AML-193 (cell line): ENCODE measurements around the gene CFAP410.

ENCODE experiments used
- DNase-seq, 2 experiments: peaks; one replicate each; lab custom pipeline; 2025; lab: John Stamatoyannopoulos, UW

CFAP410 gene

GRCh38 chr21:44298301-44298700 is 40.9 kb downstream of the CFAP410 start:
- DNase-seq, result no peak

- DNase-seq, result peak; percentile 75 to 78
Measured at GRCh38 chr21:44297525-44298290, 41.5 kb downstream of the CFAP410 start.

- no peak for DNase-seq
Measured at GRCh38 chr21:44296916-44297315, 42.3 kb downstream of the CFAP410 start.

GRCh38 chr21:44296103-44296519 is 43.1 kb downstream of the CFAP410 start:
- DNase-seq, result no peak

GRCh38 chr21:44295646-44296045 is 43.5 kb downstream of the CFAP410 start:
- no peak for DNase-seq

GRCh38 chr21:44295163-44295573 is 44.0 kb downstream of the CFAP410 start:
- DNase-seq, result no peak

GRCh38 chr21:44294391-44295162 is 44.6 kb downstream of the CFAP410 start:
- DNase-seq, result no peak

GRCh38 chr21:44293551-44294231 is 45.5 kb downstream of the CFAP410 start:
- DNase-seq, result no peak

GRCh38 chr21:44292812-44293195 is 46.4 kb downstream of the CFAP410 start:
- DNase-seq, result no peak

- no peak for DNase-seq
Measured at GRCh38 chr21:44291936-44292811, 47.0 kb downstream of the CFAP410 start.

- no peak for DNase-seq
Measured at GRCh38 chr21:44291078-44291935, 47.9 kb downstream of the CFAP410 start.

- no peak for DNase-seq
Measured at GRCh38 chr21:44290327-44291077, 48.7 kb downstream of the CFAP410 start.

- DNase-seq, result no peak
Measured at GRCh38 chr21:44289381-44290010, 49.7 kb downstream of the CFAP410 start.

- DNase-seq, result no peak
Measured at GRCh38 chr21:44288251-44289110, 50.7 kb downstream of the CFAP410 start.

GRCh38 chr21:44286716-44287632 is 52.2 kb downstream of the CFAP410 start:
- DNase-seq, result no peak

- DNase-seq, result no peak
Measured at GRCh38 chr21:44286086-44286715, 53.0 kb downstream of the CFAP410 start.
